ENCODE data around the gene CASP1.
"Not testable (repeated sequence)": the region's sequence is repeated elsewhere in the genome, so short reads cannot be mapped to it uniquely, and the experiment has no call there.

GRCh38 chr11:105034388-105034787, 556 bp downstream of the CASP1 start:
- not testable (repeated sequence) for TF ChIP-seq SIN3A (IDR thresholded peaks at IDR 0.05; ENCODE audit: borderline replicate concordance, insufficient read depth, low read depth, low read length); CTCF (IDR thresholded peaks at IDR 0.05); POLR2AphosphoS5 (IDR thresholded peaks at IDR 0.05; ENCODE audit: low read depth, low read length); TCF7L2 (IDR thresholded peaks at IDR 0.05; ENCODE audit: low read depth, low read length)
